ENCODE measurements around the gene SLC28A1.

GRCh38 chr15:84901540-84901939, 17.1 kb downstream of the SLC28A1 start:
- TF ChIP-seq CTCF (IDR thresholded peaks at IDR 0.05; ENCODE audit: insufficient read depth, low read length, poor library complexity, severe bottlenecking) (no peak), EZH2phosphoT487 (conservative IDR thresholded peaks at IDR 0.05; ENCODE audit: low read length) (no peak)

Data from SU-DHL-6 (cell line).